DOHH2 (cell line): Measurements from ENCODE around the gene PIAS2.

ENCODE experiments used
- H3F3A ChIP-seq: fragments of 200-600 bp; sonication (generic), shearing (Covaris generic); 2 replicates; pipeline ENCODE4 v1.6.0; 2016; ENCODE audit warnings: antibody characterized with exemption, mild to moderate bottlenecking; ENCODE audit not compliant: control insufficient read depth, insufficient read depth
- H3K27ac ChIP-seq: fragments of 200-600 bp; sonication (generic); 2 replicates; pipeline ENCODE4 v1.5.1; 2014; ENCODE audit warnings: low read depth, mild to moderate bottlenecking, low read length, moderate library complexity
- H3K27me3 ChIP-seq: fragments of 200-600 bp; sonication (generic); 2 replicates; pipeline ENCODE4 v1.6.1; 2014; ENCODE audit warnings: mild to moderate bottlenecking, low read length, mixed read lengths; ENCODE audit not compliant: control insufficient read depth
- H3K36me3 ChIP-seq: fragments of 200-600 bp; sonication (generic); 2 replicates; pipeline ENCODE4 v1.6.1; 2014; ENCODE audit warnings: mild to moderate bottlenecking, low read length, moderate library complexity, mixed read lengths; ENCODE audit not compliant: control insufficient read depth
- H3K4me1 ChIP-seq: fragments of 200-600 bp; sonication (generic); 2 replicates; pipeline ENCODE4 v1.6.1; 2014; ENCODE audit warnings: mild to moderate bottlenecking, low read length, mixed read lengths; ENCODE audit not compliant: control insufficient read depth
- H3K4me2 ChIP-seq: fragments of 200-600 bp; sonication (generic); 2 replicates; pipeline ENCODE4 v1.6.0; 2014; ENCODE audit warnings: mild to moderate bottlenecking, low read length, moderate library complexity
- H3K4me3 ChIP-seq: fragments of 200-600 bp; sonication (generic); 2 replicates; pipeline ENCODE4 v1.5.1; 2014; ENCODE audit warnings: mild to moderate bottlenecking, low read length, mixed read lengths
- H3K79me2 ChIP-seq: fragments of 200-600 bp; sonication (generic); 2 replicates; pipeline ENCODE4 v1.6.1; 2014; ENCODE audit warnings: mild to moderate bottlenecking, low read length, mixed read lengths; ENCODE audit not compliant: control insufficient read depth
- H3K9me2 ChIP-seq: fragments of 200-600 bp; sonication (generic); replicated peaks from 2 replicates; pipeline ENCODE4 v1.6.1; 2014; ENCODE audit warnings: mild to moderate bottlenecking, low read length, mixed read lengths; ENCODE audit not compliant: control insufficient read depth
- H3K9me3 ChIP-seq: fragments of 200-600 bp; sonication (generic); 2 replicates; pipeline ENCODE4 v1.6.1; 2014; ENCODE audit warnings: antibody characterized with exemption, low read length, mixed read lengths; ENCODE audit not compliant: control insufficient read depth, insufficient read depth
- H4K20me1 ChIP-seq: fragments of 200-600 bp; sonication (generic); 2 replicates; pipeline ENCODE4 v1.6.0; 2014; ENCODE audit warnings: low read depth, mild to moderate bottlenecking, antibody characterized with exemption, low read length, moderate library complexity; ENCODE audit not compliant: control insufficient read depth, insufficient read depth
- EZH2phosphoT487 ChIP-seq: fragments of 200-600 bp; sonication (generic); IDR thresholded peaks from 2 replicates; pipeline ENCODE4 v1.6.1; 2017; ENCODE audit warnings: borderline replicate concordance, mild to moderate bottlenecking, antibody characterized with exemption, low read length, moderate library complexity, mixed read lengths
- TF ChIP-seq, protein P1 (sequence below): fragments of 200-600 bp; sonication (generic); IDR thresholded peaks from one replicate; pipeline ENCODE4 v1.5.1; 2014; ENCODE audit warnings: antibody characterized with exemption, mild to moderate bottlenecking, low read depth, low read length; ENCODE audit not compliant: poor library complexity, severe bottlenecking

PIAS2 gene

DNA sequence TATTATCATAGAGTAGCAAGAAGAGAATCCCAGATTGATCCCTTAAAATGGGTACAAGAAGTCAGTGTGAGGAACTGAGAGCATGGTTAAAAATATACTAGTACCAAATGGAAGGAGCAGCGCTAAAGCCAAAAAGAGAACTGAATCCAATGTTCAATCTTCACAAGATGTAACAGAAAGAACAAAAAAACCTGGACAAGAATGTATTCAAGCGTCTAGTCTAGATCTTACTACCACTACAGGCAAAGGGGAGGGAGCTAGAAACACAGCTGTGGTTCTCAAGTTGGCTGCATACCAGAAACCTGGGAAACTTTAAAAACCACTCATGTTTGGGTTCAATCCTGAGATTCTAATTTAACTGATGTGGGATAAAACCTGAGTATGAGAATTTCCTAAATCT lies 57.5 kb downstream of the PIAS2 start:
- H3F3A ChIP-seq = peaks cover 4% of the 10 kb centered on the region; the same call in 1 of the 2 replicates
- H3K27me3 ChIP-seq = no peaks in the 10 kb centered on the region
- H4K20me1 ChIP-seq = no peaks in the 10 kb centered on the region
- H3K9me2 ChIP-seq = no peaks in the 10 kb centered on the region
- H3K79me2 ChIP-seq = peaks cover 25% of the 10 kb centered on the region
- H3K27ac ChIP-seq = peak overlapping the region; percentile 53
- H3K4me1 ChIP-seq = peaks cover 59% of the 10 kb centered on the region
- peak overlapping the region; percentile 70 for H3K4me2 ChIP-seq
- H3K4me3 ChIP-seq = peak overlapping the region; percentile 41; the same call in 1 of the 2 replicates
- peaks cover 20% of the 10 kb centered on the region for H3K36me3 ChIP-seq
- TF ChIP-seq, protein P1, sequence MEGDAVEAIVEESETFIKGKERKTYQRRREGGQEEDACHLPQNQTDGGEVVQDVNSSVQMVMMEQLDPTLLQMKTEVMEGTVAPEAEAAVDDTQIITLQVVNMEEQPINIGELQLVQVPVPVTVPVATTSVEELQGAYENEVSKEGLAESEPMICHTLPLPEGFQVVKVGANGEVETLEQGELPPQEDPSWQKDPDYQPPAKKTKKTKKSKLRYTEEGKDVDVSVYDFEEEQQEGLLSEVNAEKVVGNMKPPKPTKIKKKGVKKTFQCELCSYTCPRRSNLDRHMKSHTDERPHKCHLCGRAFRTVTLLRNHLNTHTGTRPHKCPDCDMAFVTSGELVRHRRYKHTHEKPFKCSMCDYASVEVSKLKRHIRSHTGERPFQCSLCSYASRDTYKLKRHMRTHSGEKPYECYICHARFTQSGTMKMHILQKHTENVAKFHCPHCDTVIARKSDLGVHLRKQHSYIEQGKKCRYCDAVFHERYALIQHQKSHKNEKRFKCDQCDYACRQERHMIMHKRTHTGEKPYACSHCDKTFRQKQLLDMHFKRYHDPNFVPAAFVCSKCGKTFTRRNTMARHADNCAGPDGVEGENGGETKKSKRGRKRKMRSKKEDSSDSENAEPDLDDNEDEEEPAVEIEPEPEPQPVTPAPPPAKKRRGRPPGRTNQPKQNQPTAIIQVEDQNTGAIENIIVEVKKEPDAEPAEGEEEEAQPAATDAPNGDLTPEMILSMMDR = no peak
- TF ChIP-seq EZH2phosphoT487 = no peak
- H3K9me3 ChIP-seq = no peaks in the 10 kb centered on the region

DNA sequence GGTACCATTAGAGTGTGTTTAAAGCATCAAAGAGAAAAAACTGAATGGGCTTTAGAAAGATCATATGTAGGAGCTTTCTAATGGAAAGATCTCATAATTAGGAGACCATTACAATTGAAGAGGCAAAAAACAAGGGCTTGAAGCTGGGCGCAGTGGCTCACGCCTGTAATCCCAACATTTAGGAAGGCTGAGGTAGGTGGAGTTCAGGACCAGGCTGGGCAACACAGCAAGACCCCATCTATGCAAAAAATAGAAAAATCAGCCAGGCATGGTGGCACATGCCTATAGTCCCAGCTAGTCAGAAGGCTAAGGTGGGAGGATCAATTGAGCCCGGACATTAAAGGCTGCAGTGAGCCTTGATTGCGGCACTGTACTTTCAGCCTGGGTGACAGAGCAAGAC lies 59.0 kb downstream of the PIAS2 start:
- no peak overlapping the region for H3K4me2 ChIP-seq
- H3K27me3 ChIP-seq = no peaks in the 10 kb centered on the region
- no peaks in the 10 kb centered on the region for H3K9me2 ChIP-seq
- no peaks in the 10 kb centered on the region for H4K20me1 ChIP-seq
- H3K36me3 ChIP-seq = peaks cover 27% of the 10 kb centered on the region
- no peak overlapping the region for H3K27ac ChIP-seq
- TF ChIP-seq EZH2phosphoT487 = no peak
- TF ChIP-seq, protein P1 = no peak
- H3K9me3 ChIP-seq = no peaks in the 10 kb centered on the region
- H3F3A ChIP-seq = peaks cover 4% of the 10 kb centered on the region; the same call in 1 of the 2 replicates
- H3K79me2 ChIP-seq = peaks cover 22% of the 10 kb centered on the region
- no peak overlapping the region for H3K4me3 ChIP-seq
- H3K4me1 ChIP-seq = peaks cover 60% of the 10 kb centered on the region

DNA sequence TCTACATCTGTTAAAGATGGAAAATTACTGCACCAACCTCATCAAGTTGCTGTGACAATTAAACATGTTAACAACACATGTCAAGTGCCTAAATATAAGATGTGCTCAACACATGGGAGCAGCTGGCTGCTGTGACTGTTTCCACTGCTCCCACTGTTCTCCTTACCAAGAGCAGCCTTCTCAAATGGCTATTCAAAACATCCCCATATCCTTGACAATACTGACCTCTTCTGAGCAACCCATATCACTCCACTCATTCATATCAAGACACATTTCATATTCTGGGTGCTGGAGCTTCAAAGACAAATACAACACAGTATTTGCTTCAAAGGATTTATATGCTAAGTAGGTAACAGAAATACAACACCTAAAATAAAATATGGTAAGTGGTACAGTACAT lies 60.3 kb downstream of the PIAS2 start:
- H3K27ac ChIP-seq = no peak overlapping the region
- H3K4me3 ChIP-seq = no peak overlapping the region
- peaks cover 4% of the 10 kb centered on the region; the same call in 1 of the 2 replicates for H3F3A ChIP-seq
- H3K36me3 ChIP-seq = peaks cover 33% of the 10 kb centered on the region
- peaks cover 60% of the 10 kb centered on the region for H3K4me1 ChIP-seq
- H3K9me2 ChIP-seq = no peaks in the 10 kb centered on the region
- H3K27me3 ChIP-seq = no peaks in the 10 kb centered on the region
- no peak overlapping the region for H3K4me2 ChIP-seq
- no peaks in the 10 kb centered on the region for H3K9me3 ChIP-seq
- H4K20me1 ChIP-seq = no peaks in the 10 kb centered on the region
- TF ChIP-seq, protein P1 = peak; percentile 28
- TF ChIP-seq EZH2phosphoT487 = no peak
- H3K79me2 ChIP-seq = peaks cover 22% of the 10 kb centered on the region

DNA sequence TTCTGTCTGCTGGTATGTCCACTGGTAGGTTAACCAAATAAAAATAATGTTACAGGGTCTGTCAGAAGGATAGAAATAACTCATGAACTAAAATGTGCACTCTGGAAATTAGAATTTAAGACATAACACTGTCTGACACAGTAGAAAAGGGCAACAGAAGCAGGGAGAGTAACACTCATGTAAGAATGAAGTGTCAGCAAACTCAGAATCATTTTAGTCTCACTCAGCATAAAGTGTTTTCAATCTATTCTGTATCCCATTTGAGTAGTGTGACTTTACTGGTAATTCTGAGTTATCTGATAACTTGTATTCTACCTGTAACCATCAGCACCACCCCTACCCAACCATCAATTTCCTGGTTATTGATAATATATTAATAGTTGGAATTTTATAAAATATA lies 68.3 kb downstream of the PIAS2 start:
- Histone ChIP-seq H3K4me1 (no peaks in the 10 kb centered on the region), H3K27ac (no peak overlapping the region), H4K20me1 (peaks cover 3% of the 10 kb centered on the region; the same call in 1 of the 2 replicates), H3K27me3 (no peaks in the 10 kb centered on the region), H3K79me2 (no peaks in the 10 kb centered on the region), H3K36me3 (peaks cover 23% of the 10 kb centered on the region), H3F3A (0 out of 2 replicates have a peak, but pooled peaks cover 1% of the 10 kb centered on the region), H3K9me3 (no peaks in the 10 kb centered on the region), H3K4me3 (no peak overlapping the region), H3K4me2 (no peak overlapping the region), H3K9me2 (no peaks in the 10 kb centered on the region)
- TF ChIP-seq, protein P1 = no peak
- TF ChIP-seq EZH2phosphoT487 = no peak
